Transverse colon (tissue), 4 donors: ENCODE data around the gene XYLT2. TPM values are rescaled to one million over a fixed set of nuclear protein-coding genes. Genes with fewer than 3 reads are reported as not detected.

Experiments used
- DNase-seq: peaks from one replicate; pipeline ENCODE4 v3.0.0-alpha.2; 2019
- H3K27ac ChIP-seq, 4 donors: fragments of 200-600 bp; sonication (generic); 2 replicates each; pipeline ENCODE4 v1.5.1; 2016 to 2018; ENCODE audit warnings: inconsistent platforms in 4 of 4
- H3K27me3 ChIP-seq: fragments of 200-600 bp; sonication (generic); 2 replicates; pipeline ENCODE4 v1.5.1; 2017; ENCODE audit warnings: inconsistent platforms
- H3K36me3 ChIP-seq, 4 donors: fragments of 200-600 bp; sonication (generic); 2 replicates each; pipeline ENCODE4 v1.5.1; 2017 to 2019; ENCODE audit warnings: inconsistent platforms in 4 of 4
- H3K4me1 ChIP-seq, 4 donors: fragments of 200-600 bp; sonication (generic); 2 replicates each; pipeline ENCODE4 v1.5.1; 2017 to 2020; ENCODE audit warnings: inconsistent platforms in 4 of 4
- H3K4me3 ChIP-seq, 4 donors: fragments of 200-600 bp; sonication (generic); 1 replicate in 1 of 4; 2 replicates in 3 of 4; pipeline versions ENCODE4 v1.5.1 to v1.6.1; 2017 to 2019; ENCODE audit warnings: inconsistent platforms in 4 of 4
- H3K9me3 ChIP-seq, 2 donors: fragments of 200-600 bp; sonication (generic); 2 replicates each; pipeline ENCODE4 v1.5.1; 2017 to 2019; ENCODE audit warnings: inconsistent platforms in 2 of 2
- CTCF ChIP-seq, 5 experiments: fragments of 200-600 bp in 3 of 5; fragments of 450-650 bp in 2 of 5; sonication (generic) in 3 of 5; IDR thresholded peaks; 1 replicate in 2 of 5; 2 replicates in 3 of 5; pipeline ENCODE4 v1.5.1; 2016 to 2017; ENCODE audit warnings: antibody characterized with exemption in 5 of 5, inconsistent platforms in 3 of 5, mild to moderate bottlenecking in 2 of 5, moderate library complexity in 1 of 5
- EP300 ChIP-seq: sonication (generic); formaldehyde crosslinking; IDR thresholded peaks from one replicate; pipeline ENCODE4 v1.6.1; 2017; ENCODE audit warnings: antibody characterized with exemption, low read depth
- POLR2A ChIP-seq: fragments of 450-650 bp; IDR thresholded peaks from one replicate; pipeline ENCODE4 v1.6.1; 2016; ENCODE audit warnings: antibody characterized with exemption, mild to moderate bottlenecking, moderate library complexity
- POLR2AphosphoS5 ChIP-seq, 3 donors: sonication (generic); formaldehyde crosslinking; IDR thresholded peaks; one replicate each; pipeline ENCODE4 v1.6.1; 2016; ENCODE audit warnings: antibody characterized with exemption in 3 of 3
- WGBS, 2 donors: methylation state at CpG; one replicate each; pipeline ENCODE4 v1.1.5; 2018; ENCODE audit warnings: low coverage in 1 of 2; 5-methylcytosine and 5-hydroxymethylcytosine counted together
- in situ Hi-C, 4 donors: fragments of 200-750 bp; cut with MboI; loops; one replicate each; pipeline versions ENCODE4 v1.15.0 to v1.15.1; 2017; ENCODE audit warnings: low sequenced_read_pairs in 3 of 4, low pct_ligation_motif_present in 1 of 4, low pct_unique_long_range_greater_than_20kb in 1 of 4
- intact Hi-C: fragments of 100-400 bp; cut with DNase I; formaldehyde crosslinking; loops from one replicate; pipeline ENCODE4 v1.15.1; 2023; ENCODE audit warnings: low total_unique reads
- total RNA-seq, 4 donors: library from RNA; depleted of rRNA; stranded (reverse); fragments of >200 nt; gene quantifications; one replicate each; pipeline ENCODE4 v1.1.0, GENCODE V29; 2016

The XYLT2 gene
- total RNA-seq, 4 donors from 2014 or later = 21.3 to 27.3 (median 22.0) TPM

- no peaks in the 10 kb centered on the region for H3K4me1 ChIP-seq
- H3K4me3 ChIP-seq = no peak overlapping the region
- no peak for TF ChIP-seq POLR2A
- no peak for TF ChIP-seq POLR2AphosphoS5 (IDR thresholded peaks at IDR 0.05)
- no peak for TF ChIP-seq EP300
- TF ChIP-seq CTCF (IDR thresholded peaks at IDR 0.05) = no peak
- in situ Hi-C loops (no loop called here), intact Hi-C loops (no loop called here)
- WGBS, 2 donors = 93% methylated on average over 15 of the region's 15 CpGs; no CpG with 5 or more reads in 1 of the 2 donors
- peaks cover 0 to 23% (median 11%) of the 10 kb centered on the region in 4 donors for H3K36me3 ChIP-seq
- no peak for DNase-seq
- no peaks in the 10 kb centered on the region for H3K9me3 ChIP-seq
- H3K27me3 ChIP-seq = no peaks in the 10 kb centered on the region
- H3K27ac ChIP-seq = no peak overlapping the region
These were observed 8.3 kb downstream of the XYLT2 start for GRCh38 chr17:50354198-50354597.

GRCh38 chr17:50354776-50355175, 8.8 kb downstream of the XYLT2 start:
- H3K4me1 ChIP-seq = no peaks in the 10 kb centered on the region
- intact Hi-C loops = no loop called here
- in situ Hi-C loops = no loop called here

GRCh38 chr17:50355336-50355700, 9.4 kb downstream of the XYLT2 start:
- no peaks in the 10 kb centered on the region for H3K4me1 ChIP-seq
- intact Hi-C loops = no loop called here
- in situ Hi-C loops = no loop called here
- H3K27ac ChIP-seq = no peak overlapping the region
- TF ChIP-seq POLR2A (no peak), EP300 (no peak), POLR2AphosphoS5 (IDR thresholded peaks at IDR 0.05) (no peak), CTCF (IDR thresholded peaks at IDR 0.05) (no peak)
- H3K9me3 ChIP-seq = no peaks in the 10 kb centered on the region
- H3K4me3 ChIP-seq = no peak overlapping the region
- WGBS, 2 donors = 80% methylated on average over 4 of the region's 4 CpGs; no CpG with 5 or more reads in 1 of the 2 donors
- peaks cover 0 to 23% (median 11%) of the 10 kb centered on the region in 4 donors for H3K36me3 ChIP-seq
- no peak for DNase-seq
- H3K27me3 ChIP-seq = no peaks in the 10 kb centered on the region

More at GRCh38 chr17:50354776-50355175, 8.8 kb downstream of the XYLT2 start:
- H3K9me3 ChIP-seq = no peaks in the 10 kb centered on the region
- DNase-seq = no peak
- H3K36me3 ChIP-seq = peaks cover 0 to 23% (median 11%) of the 10 kb centered on the region in 4 donors
- H3K27ac ChIP-seq = no peak overlapping the region
- TF ChIP-seq EP300 (no peak), POLR2AphosphoS5 (IDR thresholded peaks at IDR 0.05) (no peak), CTCF (IDR thresholded peaks at IDR 0.05) (no peak), POLR2A (no peak)
- H3K4me3 ChIP-seq = no peak overlapping the region
- no peaks in the 10 kb centered on the region for H3K27me3 ChIP-seq
- WGBS, 2 donors = 84 to 100% methylated on average over 1 to 13 of the region's 13 CpGs

- no peak for DNase-seq
- Histone ChIP-seq H3K4me3 (no peak overlapping the region), H3K27me3 (no peaks in the 10 kb centered on the region), H3K9me3 (no peaks in the 10 kb centered on the region), H3K36me3 (peaks cover 0 to 23% (median 11%) of the 10 kb centered on the region in 4 donors), H3K27ac (no peak overlapping the region), H3K4me1 (no peaks in the 10 kb centered on the region)
- intact Hi-C loops = no loop called here
- in situ Hi-C loops = no loop called here
- TF ChIP-seq POLR2A = no peak
- TF ChIP-seq EP300 = no peak
- no peak for TF ChIP-seq CTCF (IDR thresholded peaks at IDR 0.05)
- no peak for TF ChIP-seq POLR2AphosphoS5 (IDR thresholded peaks at IDR 0.05)
- 89% methylated on average over 20 of the region's 20 CpGs; no CpG with 5 or more reads in 1 of the 2 donors for WGBS, 2 donors
These were observed 9.9 kb downstream of the XYLT2 start for GRCh38 chr17:50355701-50356341.
